Keratinocyte (primary cell): ENCODE measurements around the gene SIDT1. TPM values are rescaled to one million over a fixed set of nuclear protein-coding genes. Genes with fewer than 3 reads are reported as not detected.

Experiments
- DNase-seq: peaks from one replicate; pipeline ENCODE4 v3.0.0-alpha.2; 2011; ENCODE audit warnings: low read depth, missing footprints, low spot score
- FAIRE-seq: peaks from 2 replicates; lab custom pipeline; 2011; peaks lifted over from hg19 to GRCh38; lab: Jason Lieb, UNC
- H2AFZ ChIP-seq: 2 replicates; pipeline ENCODE4 v1.6.0; 2012; ENCODE audit warnings: low read length, control low read depth, inconsistent platforms; ENCODE audit not compliant: control insufficient read depth
- H3K27ac ChIP-seq: 2 replicates; pipeline ENCODE4 v1.5.1; 2011; ENCODE audit warnings: low read length; ENCODE audit not compliant: control insufficient read depth, insufficient read depth
- H3K27me3 ChIP-seq: 3 replicates; pipeline ENCODE4 v1.6.0; 2011; ENCODE audit warnings: low read length; ENCODE audit not compliant: control insufficient read depth, insufficient read depth; ENCODE audit errors: extremely low read depth
- H3K36me3 ChIP-seq, 2 experiments: 2 replicates in 1 of 2; 3 replicates in 1 of 2; pipeline ENCODE4 v1.5.1; 2011; ENCODE audit warnings: low read length in 2 of 2, mild to moderate bottlenecking in 1 of 2; ENCODE audit not compliant: control insufficient read depth in 2 of 2, insufficient read depth in 2 of 2; ENCODE audit errors: extremely low read depth in 1 of 2
- H3K4me1 ChIP-seq: 3 replicates; pipeline ENCODE4 v1.5.1; 2011; ENCODE audit warnings: low read length; ENCODE audit not compliant: control insufficient read depth, insufficient read depth; ENCODE audit errors: extremely low read depth
- H3K4me2 ChIP-seq: 3 replicates; pipeline ENCODE4 v1.6.0; 2011; ENCODE audit warnings: low read depth, low read length; ENCODE audit not compliant: control insufficient read depth, insufficient read depth; ENCODE audit errors: extremely low read depth
- H3K4me3 ChIP-seq, 3 experiments: fragments of 200-600 bp in 1 of 3; sonication (generic) in 1 of 3; 2 replicates in 2 of 3; 3 replicates in 1 of 3; pipeline ENCODE4 v1.5.1; 2011 to 2016; ENCODE audit warnings: low read length in 3 of 3, mild to moderate bottlenecking in 3 of 3, control low read depth in 2 of 3, inconsistent platforms in 1 of 3, low read depth in 1 of 3, mixed read lengths in 1 of 3, mixed run types in 1 of 3, moderate library complexity in 1 of 3; ENCODE audit not compliant: control insufficient read depth in 2 of 3, insufficient read depth in 2 of 3; ENCODE audit errors: extremely low read depth in 1 of 3
- H3K79me2 ChIP-seq: 2 replicates; pipeline ENCODE4 v1.6.0; 2012; ENCODE audit warnings: low read length; ENCODE audit not compliant: control insufficient read depth, insufficient read depth
- H3K9ac ChIP-seq: 3 replicates; pipeline ENCODE4 v1.6.0; 2011; ENCODE audit warnings: low read length; ENCODE audit not compliant: control insufficient read depth, insufficient read depth; ENCODE audit errors: extremely low read depth
- H3K9me1 ChIP-seq: 3 replicates; pipeline ENCODE4 v1.6.0; 2011; ENCODE audit warnings: low read length; ENCODE audit not compliant: control insufficient read depth, insufficient read depth; ENCODE audit errors: extremely low read depth
- H3K9me3 ChIP-seq: 2 replicates; pipeline ENCODE4 v1.5.1; 2012; ENCODE audit warnings: low read depth, low read length; ENCODE audit not compliant: control insufficient read depth
- H4K20me1 ChIP-seq: 3 replicates; pipeline ENCODE4 v1.6.0; 2011; ENCODE audit warnings: low read length; ENCODE audit not compliant: control insufficient read depth, insufficient read depth; ENCODE audit errors: extremely low read depth
- EZH2 ChIP-seq: IDR thresholded peaks from one replicate; pipeline ENCODE4 v1.6.1; 2012; ENCODE audit warnings: inconsistent platforms, mild to moderate bottlenecking, low read length, moderate library complexity
- dilution Hi-C: fragments of 300-500 bp; cut with MboI; formaldehyde crosslinking; loops from one replicate; pipeline ENCODE4 v1.7.0; 2020; ENCODE audit warnings: low sequenced_read_pairs; ENCODE audit not compliant: extremely low pct_ligation_motif_present
- polyA plus RNA-seq, 5 experiments: library from polyadenylated mRNA; depleted of rRNA in 3 of 5; stranded (reverse) in 3 of 5; stranded (forward) in 1 of 5; unstranded in 1 of 5; fragments of >200 nt; gene quantifications; 1 replicate in 1 of 5; 2 replicates in 3 of 5; 3 replicates in 1 of 5; pipeline versions ENCODE4 v1.2.1 to v1.2.3, GENCODE V29; 2011 to 2012; ENCODE audit warnings: missing spikeins in 2 of 5, low read depth in 1 of 5, low replicate concordance in 1 of 5
- TF ChIP-seq, protein P1 (sequence below), 3 experiments: IDR thresholded peaks in 1 of 3; conservative IDR thresholded peaks in 1 of 3; optimal IDR thresholded peaks in 1 of 3; 2 replicates in 2 of 3; 3 replicates in 1 of 3; pipeline versions ENCODE3 to v1.5.1; 2011; ENCODE audit warnings: low read length in 3 of 3, mild to moderate bottlenecking in 3 of 3, moderate library complexity in 2 of 3, control low read depth in 1 of 3, inconsistent platforms in 1 of 3; ENCODE audit not compliant: insufficient read depth in 2 of 3; ENCODE audit errors: extremely low read depth in 1 of 3

SIDT1 gene
- polyA plus RNA-seq, 1 donor (not counting 4 experiments of a cell fraction or from before 2014, with no cell fraction given): 0.12 TPM

DNA sequence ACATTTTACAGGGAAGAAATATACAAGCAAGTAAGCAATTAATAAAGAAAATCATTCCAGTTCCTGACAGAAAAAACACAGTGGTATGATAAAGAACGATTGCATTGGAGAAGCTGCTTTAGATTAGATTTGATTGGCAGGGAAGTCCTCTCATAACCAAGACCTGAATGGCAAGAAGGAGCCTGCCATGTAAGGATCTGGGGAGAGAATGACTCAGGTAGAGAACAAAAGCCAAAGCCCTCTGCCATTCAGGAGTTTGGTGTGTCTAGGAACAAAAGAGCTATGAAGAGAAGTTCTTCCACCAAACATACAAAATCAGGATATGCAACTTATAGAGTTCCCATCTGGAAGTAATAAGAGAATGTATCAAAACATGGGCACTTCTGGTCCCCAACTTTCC lies 57.6 kb downstream of the SIDT1 start:
- peaks cover 3% of the 10 kb centered on the region for H3K27me3 ChIP-seq
- TF ChIP-seq, protein P1, sequence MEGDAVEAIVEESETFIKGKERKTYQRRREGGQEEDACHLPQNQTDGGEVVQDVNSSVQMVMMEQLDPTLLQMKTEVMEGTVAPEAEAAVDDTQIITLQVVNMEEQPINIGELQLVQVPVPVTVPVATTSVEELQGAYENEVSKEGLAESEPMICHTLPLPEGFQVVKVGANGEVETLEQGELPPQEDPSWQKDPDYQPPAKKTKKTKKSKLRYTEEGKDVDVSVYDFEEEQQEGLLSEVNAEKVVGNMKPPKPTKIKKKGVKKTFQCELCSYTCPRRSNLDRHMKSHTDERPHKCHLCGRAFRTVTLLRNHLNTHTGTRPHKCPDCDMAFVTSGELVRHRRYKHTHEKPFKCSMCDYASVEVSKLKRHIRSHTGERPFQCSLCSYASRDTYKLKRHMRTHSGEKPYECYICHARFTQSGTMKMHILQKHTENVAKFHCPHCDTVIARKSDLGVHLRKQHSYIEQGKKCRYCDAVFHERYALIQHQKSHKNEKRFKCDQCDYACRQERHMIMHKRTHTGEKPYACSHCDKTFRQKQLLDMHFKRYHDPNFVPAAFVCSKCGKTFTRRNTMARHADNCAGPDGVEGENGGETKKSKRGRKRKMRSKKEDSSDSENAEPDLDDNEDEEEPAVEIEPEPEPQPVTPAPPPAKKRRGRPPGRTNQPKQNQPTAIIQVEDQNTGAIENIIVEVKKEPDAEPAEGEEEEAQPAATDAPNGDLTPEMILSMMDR (optimal IDR thresholded peaks at IDR 0.05 in 1 of 3, IDR thresholded peaks at IDR 0.05 in 1 of 3, conservative IDR thresholded peaks at IDR 0.05 in 1 of 3; ENCODE audit: extremely low read depth in 1 of 3, insufficient read depth in 2 of 3, low read length in 3 of 3): no peak
- no peak for DNase-seq
- H3K4me2 ChIP-seq: no peak overlapping the region
- no peaks in the 10 kb centered on the region for H3K9me1 ChIP-seq
- H3K79me2 ChIP-seq: no peaks in the 10 kb centered on the region
- dilution Hi-C loops: no loop called here
- no peak overlapping the region for H3K4me3 ChIP-seq
- H3K36me3 ChIP-seq: no peaks in the 10 kb centered on the region
- H3K9me3 ChIP-seq: no peaks in the 10 kb centered on the region
- H2AFZ ChIP-seq: no peak overlapping the region
- H3K9ac ChIP-seq: no peak overlapping the region
- no peak overlapping the region for H3K27ac ChIP-seq
- H3K4me1 ChIP-seq: no peaks in the 10 kb centered on the region
- H4K20me1 ChIP-seq: no peaks in the 10 kb centered on the region
- FAIRE-seq: no peak

DNA sequence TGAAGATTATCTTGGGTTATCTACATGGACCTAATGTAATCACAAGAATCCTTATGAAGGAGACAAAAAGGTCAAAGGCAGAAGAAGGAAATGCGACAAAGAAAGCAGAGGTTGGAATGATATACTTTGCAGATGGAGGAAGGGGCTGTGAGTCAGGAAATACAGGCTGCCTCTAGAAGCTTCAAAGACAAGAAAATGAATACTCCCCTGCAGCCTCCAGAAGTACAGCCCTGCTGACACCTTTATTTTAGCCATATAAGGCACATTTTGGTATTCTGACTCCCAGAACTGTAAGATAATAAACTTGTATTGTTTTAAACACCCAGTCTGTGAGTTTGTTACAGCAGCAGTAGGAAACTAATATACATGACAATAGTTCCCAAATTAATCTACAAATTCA lies 58.6 kb downstream of the SIDT1 start:
- Histone ChIP-seq H3K9me3 (no peaks in the 10 kb centered on the region), H3K9me1 (no peaks in the 10 kb centered on the region), H3K4me1 (no peaks in the 10 kb centered on the region), H4K20me1 (no peaks in the 10 kb centered on the region), H3K27me3 (no peaks in the 10 kb centered on the region), H3K79me2 (no peaks in the 10 kb centered on the region), H2AFZ (no peak overlapping the region), H3K4me2 (no peak overlapping the region), H3K27ac (no peak overlapping the region), H3K36me3 (no peaks in the 10 kb centered on the region), H3K9ac (no peak overlapping the region), H3K4me3 (no peak overlapping the region)
- FAIRE-seq: no peak
- dilution Hi-C loops: no loop called here
- DNase-seq: no peak
- TF ChIP-seq, protein P1 (optimal IDR thresholded peaks at IDR 0.05 in 1 of 3, IDR thresholded peaks at IDR 0.05 in 1 of 3, conservative IDR thresholded peaks at IDR 0.05 in 1 of 3; ENCODE audit: extremely low read depth in 1 of 3, insufficient read depth in 2 of 3, low read length in 3 of 3): no peak
- TF ChIP-seq EZH2: no peak
